NCI-H128 (cell line): ENCODE data around the gene CYB5RL.
"Not testable (repeated sequence)": the region's sequence is repeated elsewhere in the genome, so short reads cannot be mapped to it uniquely, and the experiment has no call there.

Experiments used
- DNase-seq: peaks from one replicate; lab custom pipeline; 2025; ENCODE audit not compliant: unreplicated experiment; lab: John Stamatoyannopoulos, UW

CYB5RL gene, protein sequence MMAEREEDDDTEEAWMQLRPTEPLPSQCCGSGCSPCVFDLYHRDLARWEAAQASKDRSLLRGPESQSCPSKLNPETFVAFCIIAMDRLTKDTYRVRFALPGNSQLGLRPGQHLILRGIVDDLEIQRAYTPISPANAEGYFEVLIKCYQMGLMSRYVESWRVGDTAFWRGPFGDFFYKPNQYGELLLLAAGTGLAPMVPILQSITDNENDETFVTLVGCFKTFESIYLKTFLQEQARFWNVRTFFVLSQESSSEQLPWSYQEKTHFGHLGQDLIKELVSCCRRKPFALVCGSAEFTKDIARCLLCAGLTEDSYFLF

GRCh38 chr1:54199765-54200518, at the start of gene CYB5RL, which contains the start of gene MRPL37:
Gene CYB5RL (minus strand): TSS chr1:54200030. CDS start chr1:54195616, 4,414 bp downstream.
Gene MRPL37 (plus strand): TSS chr1:54200167. CDS start chr1:54200244, 77 bp downstream.
- DNase-seq: peak; percentile 97

GRCh38 chr1:54248966-54249365, 49.1 kb upstream of the CYB5RL start:
- DNase-seq: no peak

- DNase-seq: no peak
Measured at GRCh38 chr1:54247863-54248515, 48.2 kb upstream of the CYB5RL start.

GRCh38 chr1:54246116-54246721, 46.4 kb upstream of the CYB5RL start:
- no peak for DNase-seq

DNA sequence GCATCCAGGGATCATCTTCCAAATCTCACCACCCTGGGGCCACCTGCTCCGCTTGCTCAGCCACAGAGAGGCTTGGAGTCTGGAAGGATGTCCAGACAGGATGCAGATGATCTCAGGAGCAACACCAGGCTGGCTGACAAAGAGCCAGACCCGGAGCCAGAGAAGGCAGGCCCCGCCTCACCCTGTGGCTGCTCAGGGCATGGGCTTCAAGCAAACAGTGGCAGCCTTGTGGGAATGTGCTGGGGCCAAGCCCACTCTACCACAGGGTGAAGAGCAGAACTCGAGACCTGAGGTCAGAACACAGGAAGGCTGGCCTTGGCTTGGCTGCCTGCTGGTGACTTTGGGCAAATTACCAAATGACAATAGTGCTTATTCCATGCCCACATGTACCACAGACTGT, 45.7 kb upstream of the CYB5RL start:
- no peak for DNase-seq

DNA sequence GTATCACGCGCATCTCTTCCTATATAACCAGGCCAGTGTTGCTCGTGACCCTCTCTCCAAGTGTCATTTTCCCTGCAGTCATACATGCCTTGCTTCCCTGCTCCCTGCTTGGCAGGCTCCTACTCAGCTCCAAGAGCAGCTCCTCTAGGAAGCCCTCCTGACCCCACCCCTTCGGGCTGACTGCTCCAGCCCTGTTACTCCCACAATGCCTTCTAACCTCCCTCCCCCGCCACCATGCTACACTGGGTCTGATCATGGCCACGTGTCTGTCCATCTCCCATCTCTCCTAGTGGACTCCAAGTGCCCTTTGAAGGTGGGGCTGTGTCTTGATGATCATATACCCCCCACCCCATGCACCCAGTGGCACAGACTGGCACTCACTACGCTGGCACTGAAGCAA, 44.8 kb upstream of the CYB5RL start:
- no peak for DNase-seq

GRCh38 chr1:54243022-54243421, 43.2 kb upstream of the CYB5RL start:
- DNase-seq: no peak

GRCh38 chr1:54241364-54241763, 41.5 kb upstream of the CYB5RL start:
- no peak for DNase-seq

- no peak for DNase-seq
Measured at GRCh38 chr1:54240741-54241335, 41.0 kb upstream of the CYB5RL start.

- DNase-seq: no peak
Measured at GRCh38 chr1:54239631-54240031, 39.8 kb upstream of the CYB5RL start.

DNA sequence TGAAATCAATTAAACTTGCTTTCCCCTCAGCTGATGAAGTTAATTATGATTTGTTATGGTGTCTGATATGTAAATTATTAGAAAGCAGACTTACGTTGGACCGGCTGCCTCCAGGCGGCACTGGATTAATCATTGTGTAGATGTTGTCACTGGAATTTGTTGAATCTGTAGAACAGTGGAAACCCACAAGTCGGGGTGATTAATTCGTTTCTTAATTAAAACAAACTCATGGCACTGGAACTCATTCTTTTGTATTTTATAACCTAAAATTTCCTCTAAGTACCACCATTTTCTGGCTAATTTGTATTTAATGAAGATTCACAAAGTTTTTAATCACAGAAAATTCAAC, 39.2 kb upstream of the CYB5RL start:
- DNase-seq: no peak

GRCh38 chr1:54238353-54239034, 38.7 kb upstream of the CYB5RL start:
- no peak for DNase-seq

- no peak for DNase-seq
Measured at GRCh38 chr1:54237586-54237985, 37.8 kb upstream of the CYB5RL start.

- DNase-seq: no peak
Measured at GRCh38 chr1:54234284-54234683, 34.5 kb upstream of the CYB5RL start.

GRCh38 chr1:54233196-54233595, 33.4 kb upstream of the CYB5RL start:
- not testable (repeated sequence) for DNase-seq

- DNase-seq: no peak
Measured at GRCh38 chr1:54230507-54231339, 30.9 kb upstream of the CYB5RL start.

DNA sequence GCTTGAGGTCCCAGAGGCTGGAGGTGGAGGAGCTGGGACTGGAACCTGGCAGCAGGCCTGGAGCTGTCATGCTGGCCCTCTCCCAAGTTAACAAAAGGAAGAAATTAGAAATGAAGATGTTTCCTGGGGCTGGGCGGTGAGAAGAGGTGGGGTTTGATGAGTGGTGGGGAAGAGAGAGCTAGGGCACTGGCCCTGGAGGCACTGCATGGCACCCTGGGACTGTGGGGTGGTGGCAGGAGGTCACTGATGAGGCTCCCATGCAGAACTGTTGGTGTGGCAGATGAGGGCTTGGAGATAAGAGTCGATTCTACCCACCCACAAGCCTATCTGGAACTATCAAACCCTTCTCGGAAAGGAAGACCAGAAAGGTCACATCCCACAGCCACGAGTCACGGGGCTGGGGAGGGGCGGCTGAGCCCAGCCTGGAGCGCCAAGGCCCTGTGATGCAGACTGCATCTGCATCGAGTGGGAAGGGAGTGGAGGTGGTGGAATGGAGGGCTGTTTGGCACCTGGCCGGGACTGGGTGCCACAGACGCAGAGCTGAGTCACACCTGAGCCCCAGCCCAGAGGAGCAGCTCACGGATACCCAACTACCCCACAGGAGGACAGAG, 29.6 kb upstream of the CYB5RL start:
- DNase-seq: no peak

DNA sequence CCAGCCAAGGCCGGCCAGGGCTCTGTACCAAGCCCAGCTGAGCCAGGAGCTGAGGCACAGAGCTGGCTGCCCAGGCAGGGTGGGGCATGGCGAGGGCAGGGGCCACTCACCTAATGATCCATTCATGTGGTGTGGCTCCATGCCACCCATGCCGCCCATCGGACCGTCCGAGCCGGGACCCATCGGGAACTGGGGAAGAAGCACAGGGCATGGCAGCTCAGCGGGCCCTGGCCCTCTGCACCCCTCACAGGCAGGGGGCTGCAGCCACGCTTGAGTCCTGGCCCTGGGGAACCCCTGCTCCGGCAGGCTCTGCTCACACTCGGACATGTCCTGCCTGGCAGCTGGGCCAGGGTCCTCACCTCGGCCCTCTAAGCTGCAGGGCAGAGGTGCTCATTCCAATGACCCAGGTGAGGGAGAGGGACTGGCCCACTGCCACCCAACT, 28.8 kb upstream of the CYB5RL start:
- DNase-seq: no peak

GRCh38 chr1:54227891-54228310, 28.1 kb upstream of the CYB5RL start:
- DNase-seq: no peak
